Measurements from ENCODE around the gene DLGAP4. TPM values are rescaled to one million over a fixed set of nuclear protein-coding genes. Genes with fewer than 3 reads are reported as not detected.
A peak's percentile ranks its signal among the peaks of the same experiment; 100 is the strongest.

DLGAP4 gene
- total and polyA plus RNA-seq, 10 of the 15 experiments (the other 5 are each of a cell fraction or from before 2014, with no cell fraction given): 0.42 to 43.3 (median 19.0) TPM

DNA sequence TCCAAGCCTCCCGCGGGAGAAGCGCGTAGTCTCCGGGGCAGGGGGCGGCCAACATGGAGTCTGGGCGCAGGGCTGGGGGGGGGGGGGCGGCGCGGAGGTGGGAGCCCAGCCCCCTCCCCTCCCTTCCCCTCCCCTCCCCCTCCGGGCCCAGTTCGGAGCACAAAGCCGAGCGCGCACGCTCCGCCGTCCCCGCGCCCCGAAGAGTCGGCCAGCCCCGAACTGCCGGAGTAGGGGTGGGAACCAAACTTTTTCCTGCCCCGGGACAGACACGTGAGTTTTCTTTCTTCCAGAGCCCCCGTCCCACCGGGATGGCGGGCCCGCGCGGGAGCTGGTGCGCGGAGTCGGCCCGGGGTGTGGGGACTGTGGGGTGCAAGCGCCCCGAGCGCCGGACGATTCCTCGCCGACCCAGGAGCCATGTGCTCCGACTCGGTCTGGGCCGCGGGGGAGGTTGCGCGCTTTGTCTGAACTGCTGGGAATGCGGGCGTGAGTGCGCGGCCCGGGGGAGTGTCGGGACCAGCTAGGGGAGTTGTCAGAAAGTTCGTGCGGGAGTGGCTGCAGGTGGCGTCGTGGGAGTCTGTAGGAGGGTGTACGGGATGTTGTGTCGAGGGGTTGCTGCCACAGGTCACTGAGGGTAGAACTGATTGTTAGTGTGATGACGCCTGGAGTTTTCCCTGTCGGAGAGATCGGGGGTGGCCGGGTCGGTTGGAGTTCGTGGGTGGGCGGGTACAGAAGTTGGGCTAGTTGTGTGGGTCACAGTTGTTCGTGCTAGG lies 268.4 kb downstream of the DLGAP4 start (continued):
- TF ChIP-seq CUX1 (IDR thresholded peaks at IDR 0.05; ENCODE audit: insufficient replicate concordance, low read depth, low read length) (no peak), CREB1 (IDR thresholded peaks at IDR 0.05; ENCODE audit: low read depth) (no peak), POU2F2 (IDR thresholded peaks at IDR 0.05; ENCODE audit: borderline replicate concordance, low read depth, low read length) (no peak), SP1 (IDR thresholded peaks at IDR 0.05; ENCODE audit: low read depth, low read length) (no peak), MAX (IDR thresholded peaks at IDR 0.05; ENCODE audit: low read depth, low read length) (peak; percentile 20; the same call in 1 of the 2 replicates), CHD4 (IDR thresholded peaks at IDR 0.05) (no peak), ZSCAN29 (IDR thresholded peaks at IDR 0.05) (no peak), FOXM1 (IDR thresholded peaks at IDR 0.05; ENCODE audit: low read depth, low read length) (no peak), MEF2A (IDR thresholded peaks at IDR 0.05; ENCODE audit: insufficient read depth, low read depth, low read length) (no peak), SUPT20H (IDR thresholded peaks at IDR 0.05; ENCODE audit: borderline replicate concordance, control insufficient read depth, low read depth, low read length) (no peak), ZNF207 (IDR thresholded peaks at IDR 0.05; ENCODE audit: borderline replicate concordance) (no peak), NFYB (IDR thresholded peaks at IDR 0.05; ENCODE audit: insufficient read depth, low read depth, low read length) (no peak), MTA2 (IDR thresholded peaks at IDR 0.05; ENCODE audit: low read depth) (no peak), CEBPB (IDR thresholded peaks at IDR 0.05; ENCODE audit: borderline replicate concordance in 1 of 2, low read depth in 2 of 2, low read length in 2 of 2) (no peak), KAT2A (conservative IDR thresholded peaks at IDR 0.05; ENCODE audit: control insufficient read depth, low read depth, low read length) (no peak), RELA (IDR thresholded peaks at IDR 0.05; ENCODE audit: borderline replicate concordance, partially characterized antibody) (no peak), CBX3 (IDR thresholded peaks at IDR 0.05; ENCODE audit: borderline replicate concordance, low read depth) (no peak), MEF2B (IDR thresholded peaks at IDR 0.05; ENCODE audit: partially characterized antibody, poor library complexity, severe bottlenecking) (no peak), BRCA1 (IDR thresholded peaks at IDR 0.05; ENCODE audit: low read depth, low read length) (no peak), SREBF2 (IDR thresholded peaks at IDR 0.05; ENCODE audit: low read length) (no peak), POLR2A (IDR thresholded peaks at IDR 0.05; ENCODE audit: low read depth, low read length) (peak; percentile 85), PBX3 (IDR thresholded peaks at IDR 0.05; ENCODE audit: insufficient replicate concordance, low read depth, low read length) (no peak), SMC3 (IDR thresholded peaks at IDR 0.05; ENCODE audit: borderline replicate concordance, low read length) (no peak)
- TF ChIP-seq, protein P1, sequence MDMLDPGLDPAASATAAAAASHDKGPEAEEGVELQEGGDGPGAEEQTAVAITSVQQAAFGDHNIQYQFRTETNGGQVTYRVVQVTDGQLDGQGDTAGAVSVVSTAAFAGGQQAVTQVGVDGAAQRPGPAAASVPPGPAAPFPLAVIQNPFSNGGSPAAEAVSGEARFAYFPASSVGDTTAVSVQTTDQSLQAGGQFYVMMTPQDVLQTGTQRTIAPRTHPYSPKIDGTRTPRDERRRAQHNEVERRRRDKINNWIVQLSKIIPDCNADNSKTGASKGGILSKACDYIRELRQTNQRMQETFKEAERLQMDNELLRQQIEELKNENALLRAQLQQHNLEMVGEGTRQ (IDR thresholded peaks at IDR 0.05; ENCODE audit: borderline replicate concordance, low read depth, low read length): no peak

Data from GM12878 (cell line).